Ramos (cell line): Measurements from ENCODE around the gene RAD51B.

Source experiments
- in situ Hi-C: fragments of 300-500 bp; cut with MboI; formaldehyde crosslinking; loops from one replicate; pipeline ENCODE4 v1.14.3; 2022; ENCODE audit warnings: low sequenced_read_pairs; ENCODE audit not compliant: unreplicated experiment

The RAD51B gene

DNA sequence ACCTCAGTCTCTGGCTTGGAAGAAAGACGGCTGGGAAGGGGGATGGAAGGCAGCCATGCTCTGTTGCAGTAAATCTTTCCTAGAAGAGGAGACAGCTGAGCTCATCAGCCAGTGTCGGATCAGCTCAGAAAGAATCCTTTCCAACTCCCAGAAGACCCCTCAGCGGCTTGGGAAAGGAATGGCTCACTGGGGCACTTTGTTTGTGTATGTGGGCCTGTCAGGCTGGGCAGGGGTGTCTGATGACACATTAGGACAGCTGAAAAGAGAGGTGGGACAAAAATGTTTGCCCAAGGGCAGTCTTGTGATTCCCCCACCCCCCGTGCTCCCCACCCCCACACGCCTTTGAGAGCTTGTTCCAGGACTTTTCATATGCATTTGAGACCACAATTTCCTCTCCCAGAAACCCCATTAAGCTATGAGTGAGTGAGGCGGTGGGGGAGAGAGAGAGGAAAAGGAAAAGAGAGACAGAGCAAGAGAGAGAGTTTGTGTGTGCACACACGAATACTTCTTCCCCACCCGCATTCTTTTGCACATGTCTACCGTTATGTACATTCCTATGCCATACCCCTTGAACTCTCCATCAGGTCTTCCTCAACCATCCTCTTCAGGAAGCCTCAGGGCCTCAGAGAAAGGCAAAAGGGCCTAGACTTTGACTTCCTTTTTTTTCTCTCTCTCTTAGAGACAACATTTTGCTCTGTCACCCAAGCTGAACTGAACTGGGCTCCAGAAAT lies 774.4 kb downstream of the RAD51B start:
- in situ Hi-C loops, result no loop called here

DNA sequence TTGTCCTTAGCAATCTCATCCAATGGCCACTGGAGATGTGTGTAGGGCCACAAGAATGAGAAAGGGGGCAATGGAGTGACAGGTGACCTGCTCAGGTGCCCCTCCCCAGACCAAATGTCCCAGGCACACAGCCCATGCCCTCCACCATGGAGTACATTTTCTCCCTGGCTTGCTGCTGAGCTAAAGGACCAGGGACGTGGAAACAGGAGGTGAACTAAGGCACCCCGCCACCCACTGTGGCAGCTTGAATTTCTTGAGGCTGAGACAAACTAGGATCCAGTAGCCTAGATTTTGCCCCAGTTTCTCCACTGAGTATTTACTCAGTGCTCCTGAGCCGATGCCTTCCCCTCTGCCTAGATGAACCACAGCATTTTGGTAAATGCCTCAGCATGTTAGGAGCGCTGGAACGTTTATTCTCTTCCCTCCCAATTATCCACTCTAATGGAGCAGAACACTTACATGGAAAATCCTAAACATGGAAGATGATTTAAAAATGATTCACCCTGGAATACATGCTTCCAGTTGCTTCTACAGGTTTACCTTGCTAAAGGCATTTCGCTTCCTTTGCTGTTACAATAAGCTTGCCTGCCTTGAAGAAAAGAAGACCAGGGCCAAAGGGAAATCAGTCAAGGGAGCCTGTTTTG lies 775.3 kb downstream of the RAD51B start:
- in situ Hi-C loops, result no loop called here

DNA sequence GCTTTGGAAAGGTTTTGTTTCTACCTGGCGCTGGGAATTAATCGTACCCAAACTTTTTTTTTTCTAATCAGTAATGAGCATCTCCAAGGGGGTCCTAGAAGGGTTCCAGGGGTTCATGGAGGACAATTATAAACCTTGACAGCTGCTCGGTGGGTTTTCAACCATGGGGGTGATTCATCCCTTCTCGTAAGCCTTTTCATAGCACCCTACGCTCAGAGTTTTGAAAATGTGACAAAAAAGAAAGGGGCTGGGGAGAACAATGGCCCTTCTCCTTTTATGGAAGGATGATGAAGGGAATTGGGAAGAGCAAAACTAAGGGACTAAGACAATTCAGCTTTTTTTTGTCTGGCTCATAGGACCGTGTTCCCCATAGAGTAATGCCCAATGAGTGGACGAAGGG lies 776.6 kb downstream of the RAD51B start:
- in situ Hi-C loops, result no loop called here

DNA sequence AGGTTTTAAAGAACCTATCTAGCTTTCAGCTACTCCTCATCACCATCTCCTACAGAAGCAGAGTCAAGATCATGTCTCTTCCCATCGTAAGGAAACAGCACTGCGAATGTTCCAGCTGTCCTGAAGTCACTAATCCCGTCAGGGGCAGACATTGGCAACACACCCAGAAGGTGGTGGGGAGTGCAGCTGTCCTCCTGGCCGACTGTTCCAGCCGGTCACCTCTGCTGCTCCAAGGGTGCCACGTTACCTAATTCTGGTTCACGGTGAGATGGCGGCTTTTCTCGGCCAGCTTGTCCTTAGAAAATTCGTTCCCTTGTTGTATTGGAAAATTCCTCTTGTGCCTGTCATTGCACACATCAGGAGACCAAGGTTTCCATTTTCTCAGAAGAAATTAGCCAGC lies 777.1 kb downstream of the RAD51B start:
- in situ Hi-C loops, result no loop called here

DNA sequence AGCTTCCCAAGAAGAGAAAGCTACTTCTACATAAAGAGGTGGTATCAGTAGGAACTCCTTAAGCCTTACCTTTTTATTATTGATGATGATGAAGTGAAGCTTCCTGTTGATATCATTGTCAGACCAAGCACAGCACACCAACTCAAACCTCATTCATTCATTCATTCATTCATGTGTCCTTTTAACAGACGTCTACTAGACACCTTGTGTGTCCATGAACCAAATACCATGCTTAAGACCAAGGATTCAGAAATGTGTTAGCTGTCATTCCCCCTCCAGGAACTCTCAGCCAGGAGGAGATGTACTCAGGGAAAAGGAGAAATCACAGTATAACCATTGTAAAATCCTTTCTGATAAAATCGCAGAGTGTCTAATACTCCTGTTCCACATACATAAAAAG lies 778.5 kb downstream of the RAD51B start:
- in situ Hi-C loops, result no loop called here

DNA sequence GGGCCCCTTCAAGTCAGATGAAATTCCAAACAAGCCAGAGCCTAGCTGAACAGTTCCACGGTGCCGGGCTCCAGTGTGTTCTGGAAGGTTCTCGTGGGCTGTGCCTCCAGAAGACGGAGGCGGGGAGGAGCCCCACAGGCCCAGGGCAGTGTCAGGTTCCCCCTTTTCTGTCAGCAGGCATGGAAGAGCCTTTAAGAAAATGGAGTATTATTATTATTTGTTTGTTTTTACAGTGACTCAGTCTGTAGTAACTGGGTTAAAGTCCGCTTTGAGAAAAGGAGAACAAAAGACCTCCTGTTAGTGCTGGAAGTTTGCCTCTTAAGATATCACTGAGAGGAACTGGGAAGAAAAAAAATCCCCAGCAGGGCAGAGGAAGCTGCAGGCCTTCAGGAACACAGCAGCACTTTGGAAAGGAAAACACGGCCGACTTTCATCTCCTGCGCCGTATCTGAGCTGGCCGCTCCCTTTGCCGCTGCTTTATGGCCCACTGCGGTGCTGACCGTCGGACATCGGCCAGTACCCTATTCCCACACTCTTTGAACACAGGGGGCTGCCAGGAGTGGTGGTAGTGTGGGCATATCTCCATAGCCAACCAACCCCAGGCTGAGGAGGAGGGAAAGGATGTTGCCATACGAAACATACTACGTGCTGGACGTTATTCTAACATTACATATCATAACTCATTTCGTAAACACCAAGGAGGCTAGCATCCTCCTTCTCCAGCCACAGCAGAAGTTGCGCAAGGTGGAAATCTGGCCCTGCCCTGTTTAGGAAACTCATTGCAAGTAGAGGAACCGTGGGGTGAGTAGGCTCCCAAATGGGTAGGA lies 779.3 kb downstream of the RAD51B start:
- in situ Hi-C loops, result no loop called here

GRCh38 chr14:68599896-68600610 lies 780.5 kb downstream of the RAD51B start:
- in situ Hi-C loops, result no loop called here

- in situ Hi-C loops, result no loop called here
Measured at GRCh38 chr14:68602507-68602906, 782.9 kb downstream of the RAD51B start.

GRCh38 chr14:68603533-68604360 lies 784.2 kb downstream of the RAD51B start:
- in situ Hi-C loops, result no loop called here

DNA sequence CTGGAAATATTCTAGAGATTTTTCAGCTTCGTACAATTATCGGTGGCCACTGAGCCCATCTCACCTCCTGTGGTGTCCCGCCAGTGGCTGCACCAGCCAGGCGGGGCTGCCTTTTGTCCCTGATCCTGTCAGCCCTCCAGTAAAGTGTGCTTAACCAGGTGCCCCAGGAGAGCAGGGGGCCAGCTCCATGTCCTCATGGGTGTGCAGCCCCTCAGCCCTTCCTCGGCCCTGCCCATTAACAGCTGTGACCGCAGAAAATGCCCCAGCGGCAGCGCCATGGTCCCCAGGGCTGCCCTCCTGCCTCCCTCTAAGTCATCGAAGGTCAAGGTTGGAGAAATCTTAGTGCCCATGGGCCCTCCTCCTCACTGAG lies 784.8 kb downstream of the RAD51B start:
- in situ Hi-C loops, result no loop called here

- in situ Hi-C loops, result no loop called here
Measured at GRCh38 chr14:68604822-68605221, 785.2 kb downstream of the RAD51B start.

GRCh38 chr14:68606176-68606575 lies 786.6 kb downstream of the RAD51B start:
- in situ Hi-C loops, result no loop called here

- in situ Hi-C loops, result no loop called here
Measured at GRCh38 chr14:68606644-68607043, 787.1 kb downstream of the RAD51B start.

DNA sequence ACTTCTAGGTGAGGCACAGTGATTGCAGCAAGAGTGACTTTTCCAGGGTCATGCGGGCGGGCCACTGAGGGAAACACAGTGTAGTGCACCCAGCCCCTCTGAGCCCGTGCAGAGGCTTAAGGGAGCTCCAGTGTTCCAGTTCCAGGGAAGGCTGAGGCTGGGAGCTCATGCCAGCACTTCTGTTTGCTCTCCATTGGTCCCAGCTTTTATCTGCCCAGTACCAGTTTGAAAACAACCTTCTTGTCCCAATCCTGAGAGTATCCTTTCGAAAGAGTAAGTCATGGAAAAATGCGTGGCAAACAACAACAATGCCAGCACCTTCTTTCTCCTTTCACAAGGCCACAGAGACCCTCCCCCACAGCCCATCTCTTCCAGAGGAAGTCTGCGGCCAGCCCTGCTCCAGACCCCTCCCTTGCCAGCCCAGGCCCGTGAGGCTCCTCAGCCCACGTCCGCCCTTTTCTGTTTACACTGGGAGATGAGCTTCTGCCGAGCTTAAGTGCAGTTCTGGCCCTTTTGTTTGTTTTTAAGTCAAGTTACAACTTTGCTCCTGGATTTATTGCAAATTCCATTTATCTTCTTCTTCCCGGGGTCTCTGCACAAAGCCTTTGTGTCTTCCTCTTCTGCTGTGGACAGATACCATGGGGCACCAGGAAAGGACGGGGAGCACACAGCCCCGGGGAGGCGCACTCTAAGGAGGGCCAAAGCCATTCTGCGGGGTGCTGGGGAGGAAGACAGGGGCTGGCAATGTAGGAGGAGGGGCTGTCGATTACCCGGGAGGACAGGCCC lies 787.7 kb downstream of the RAD51B start:
- in situ Hi-C loops, result no loop called here

- in situ Hi-C loops, result no loop called here
Measured at GRCh38 chr14:68607867-68608573, 788.4 kb downstream of the RAD51B start.

DNA sequence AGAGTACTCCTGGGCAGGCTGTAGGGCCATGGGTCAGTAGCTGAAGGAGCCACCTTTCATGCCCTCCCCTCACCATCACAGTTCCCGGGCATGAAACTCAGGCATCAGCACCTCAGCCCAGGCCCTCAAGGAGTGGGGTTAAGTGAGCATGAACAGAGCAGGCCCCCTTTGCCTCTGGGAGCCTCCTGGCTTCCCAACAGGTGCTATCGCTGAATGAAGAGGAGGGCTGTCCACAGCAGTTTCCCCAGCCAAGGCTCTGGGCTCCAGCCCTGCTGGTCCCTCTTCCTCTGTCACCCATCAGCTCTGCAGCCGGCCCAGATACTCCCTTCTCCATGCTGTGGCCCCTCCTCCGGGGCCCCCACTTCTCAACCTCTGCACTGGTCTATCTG lies 789.0 kb downstream of the RAD51B start:
- in situ Hi-C loops, result no loop called here

DNA sequence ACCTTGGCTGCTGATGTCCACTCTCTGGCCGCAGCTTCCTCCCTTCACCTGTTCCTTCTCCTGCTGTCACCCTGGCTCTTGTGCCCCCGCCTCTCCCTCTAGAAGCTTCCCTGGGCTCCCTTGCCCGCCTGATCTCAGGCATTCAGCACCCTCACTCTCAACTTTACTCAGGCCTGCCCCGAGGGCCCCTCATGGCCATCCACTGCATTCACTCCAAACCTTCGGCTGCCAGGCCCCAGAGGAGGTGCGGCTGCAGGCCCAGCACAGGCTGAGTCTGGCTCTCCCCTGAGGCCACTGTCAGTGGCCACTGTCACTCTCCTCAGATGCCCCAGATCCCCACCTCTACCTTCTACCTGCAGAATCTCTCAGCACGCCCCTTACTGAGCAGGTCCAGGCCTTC lies 789.4 kb downstream of the RAD51B start:
- in situ Hi-C loops, result no loop called here

DNA sequence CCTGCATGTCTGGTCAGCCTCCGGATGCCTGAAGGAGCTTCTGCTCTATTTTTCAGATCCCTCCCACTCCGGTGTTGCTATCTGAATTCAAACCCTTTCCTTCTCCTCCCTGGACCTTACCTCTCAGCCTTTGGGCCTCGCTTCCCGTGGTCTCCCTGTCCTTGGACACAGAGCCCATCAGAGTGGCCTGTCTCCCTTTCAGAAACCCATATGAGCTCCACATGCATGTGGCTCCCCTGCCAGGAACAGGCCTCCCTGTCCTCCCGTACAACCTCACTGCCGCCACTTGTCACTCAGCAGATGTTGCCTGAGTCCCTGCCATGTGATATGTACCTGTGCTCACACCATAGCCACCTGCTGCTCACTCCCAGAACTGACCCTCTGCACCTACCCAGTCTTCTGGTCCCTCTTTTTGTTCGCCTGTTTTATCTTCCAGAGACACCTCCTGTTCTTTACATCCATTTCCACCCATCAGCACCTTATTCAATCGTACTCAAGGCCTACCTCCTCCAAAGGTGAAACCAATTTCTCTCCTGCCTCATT lies 790.7 kb downstream of the RAD51B start:
- in situ Hi-C loops, result no loop called here
